Measurements from ENCODE around the gene ITIH4.

The ITIH4 gene

DNA sequence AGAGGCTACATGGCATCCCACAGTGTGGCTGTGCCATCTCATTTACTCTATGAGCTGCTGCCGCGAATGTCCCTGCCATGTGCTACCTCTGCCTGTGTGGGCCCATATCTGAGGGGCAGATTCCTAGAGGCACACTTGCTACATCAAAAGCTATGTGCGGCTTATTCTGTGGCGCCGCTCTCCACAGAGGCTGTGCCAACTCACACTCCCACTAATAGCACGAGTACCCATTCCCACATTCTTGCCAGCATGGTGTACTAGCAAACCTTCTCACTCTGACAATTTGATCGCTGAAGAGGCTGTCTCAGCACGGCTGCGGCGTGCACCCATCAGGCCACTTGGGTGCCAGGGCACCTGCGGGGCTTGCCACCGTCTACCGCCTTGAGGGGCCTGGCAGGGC lies 35.5 kb upstream of the ITIH4 start:
- Histone ChIP-seq H3K9ac (ENCODE audit: low read length) (no peak overlapping the region), H3K4ac (ENCODE audit: low read depth, low read length) (no peak overlapping the region), H3K79me2 (ENCODE audit: control insufficient read depth, insufficient read depth, low read length, poor library complexity) (no peaks in the 10 kb centered on the region), H3K4me3 (ENCODE audit: low read depth, low read length) (no peak overlapping the region), H3K4me2 (ENCODE audit: low read length) (no peak overlapping the region), H2AK5ac (ENCODE audit: low read length) (no peak overlapping the region), H4K8ac (ENCODE audit: low read depth, low read length) (no peak overlapping the region), H3K79me1 (ENCODE audit: low read length) (no peaks in the 10 kb centered on the region), H2BK120ac (ENCODE audit: insufficient read depth, low read length, poor library complexity) (no peak overlapping the region), H2BK12ac (ENCODE audit: low read length) (no peak overlapping the region), H3K36me3 (ENCODE audit: control insufficient read depth in 1 of 2, insufficient read depth in 2 of 2, low read length in 2 of 2) (no peaks in the 10 kb centered on the region), H3K9me3 (ENCODE audit: insufficient read depth, low read depth, low read length) (peaks cover 9% of the 10 kb centered on the region), H3K14ac (ENCODE audit: low read length) (no peak overlapping the region), H4K12ac (ENCODE audit: low read depth, low read length) (no peak overlapping the region), H2BK5ac (ENCODE audit: low read depth, low read length, poor library complexity) (no peak overlapping the region), H2AFZ (ENCODE audit: insufficient read depth, low read length, poor library complexity) (no peak overlapping the region), H3K27ac (ENCODE audit: low read depth, low read length) (no peak overlapping the region), H3K23ac (ENCODE audit: low read length) (no peak overlapping the region), H3K18ac (ENCODE audit: low read length) (no peak overlapping the region), H4K91ac (ENCODE audit: low read depth, low read length) (no peak overlapping the region), H3K27me3 (ENCODE audit: insufficient read depth, low read length) (no peaks in the 10 kb centered on the region), H3K4me1 (ENCODE audit: control insufficient read depth in 1 of 2, insufficient read depth in 2 of 2, low read length in 2 of 2) (no peaks in the 10 kb centered on the region)
- no peak for DNase-seq
- no CpG with 5 or more reads among the region's 13 CpGs for WGBS (ENCODE audit: extremely low coverage, insufficient coverage, insufficient read length)

- Histone ChIP-seq H3K79me1 (ENCODE audit: low read length) (no peaks in the 10 kb centered on the region), H3K14ac (ENCODE audit: low read length) (no peak overlapping the region), H3K9me3 (ENCODE audit: insufficient read depth, low read depth, low read length) (peaks cover 2% of the 10 kb centered on the region), H2BK5ac (ENCODE audit: low read depth, low read length, poor library complexity) (no peak overlapping the region), H4K12ac (ENCODE audit: low read depth, low read length) (no peak overlapping the region), H4K91ac (ENCODE audit: low read depth, low read length) (no peak overlapping the region), H3K79me2 (ENCODE audit: control insufficient read depth, insufficient read depth, low read length, poor library complexity) (no peaks in the 10 kb centered on the region), H3K4ac (ENCODE audit: low read depth, low read length) (no peak overlapping the region), H3K23ac (ENCODE audit: low read length) (no peak overlapping the region), H2AK5ac (ENCODE audit: low read length) (no peak overlapping the region), H3K9ac (ENCODE audit: low read length) (no peak overlapping the region), H2BK12ac (ENCODE audit: low read length) (no peak overlapping the region), H2AFZ (ENCODE audit: insufficient read depth, low read length, poor library complexity) (no peak overlapping the region), H3K27me3 (ENCODE audit: insufficient read depth, low read length) (no peaks in the 10 kb centered on the region), H2BK120ac (ENCODE audit: insufficient read depth, low read length, poor library complexity) (no peak overlapping the region), H3K27ac (ENCODE audit: low read depth, low read length) (no peak overlapping the region), H4K8ac (ENCODE audit: low read depth, low read length) (no peak overlapping the region), H3K36me3 (ENCODE audit: control insufficient read depth in 1 of 2, insufficient read depth in 2 of 2, low read length in 2 of 2) (no peaks in the 10 kb centered on the region), H3K4me1 (ENCODE audit: control insufficient read depth in 1 of 2, insufficient read depth in 2 of 2, low read length in 2 of 2) (no peaks in the 10 kb centered on the region), H3K4me3 (ENCODE audit: low read depth, low read length) (no peak overlapping the region), H3K4me2 (ENCODE audit: low read length) (no peak overlapping the region), H3K18ac (ENCODE audit: low read length) (no peak overlapping the region)
- WGBS (ENCODE audit: extremely low coverage, insufficient coverage, insufficient read length): no CpG with 5 or more reads among the region's 8 CpGs
- no peak for DNase-seq
These were observed 29.9 kb upstream of the ITIH4 start for GRCh38 chr3:52860424-52860768.

DNA sequence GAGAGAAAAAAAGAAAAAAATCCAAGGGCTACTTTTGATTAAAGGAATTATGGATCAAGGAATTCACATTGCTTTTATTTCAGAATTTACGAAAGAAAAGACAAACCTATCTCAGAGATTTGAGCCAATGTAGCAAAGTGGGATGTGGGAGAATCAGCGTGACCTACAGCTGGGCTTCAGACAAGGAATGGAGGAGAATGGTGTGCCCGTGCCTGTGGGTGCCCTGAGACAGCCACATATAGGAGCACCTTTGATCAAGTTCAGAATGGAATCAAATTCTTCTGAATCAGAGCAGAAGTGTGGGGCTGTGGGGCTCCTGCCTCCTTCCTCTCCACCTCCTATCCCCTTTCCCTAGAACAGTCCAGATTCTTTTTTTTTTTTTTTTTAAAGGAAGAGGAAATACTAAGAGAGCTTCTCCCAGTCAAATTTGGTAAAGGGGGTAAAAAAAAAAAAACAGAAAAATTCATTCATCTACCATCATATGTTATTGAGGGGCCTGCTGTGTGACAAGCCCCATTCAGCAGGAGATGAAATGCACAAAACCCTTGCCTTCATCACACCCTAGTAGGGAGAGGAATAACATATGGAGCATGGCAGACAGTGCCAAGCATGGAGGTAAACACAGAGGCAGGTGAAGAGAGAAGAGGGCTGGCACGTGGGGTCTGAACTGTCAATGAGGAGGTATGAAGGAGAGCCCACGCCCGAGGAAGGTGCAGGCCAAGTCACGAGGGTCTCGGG lies 29.4 kb upstream of the ITIH4 start:
- Histone ChIP-seq H3K79me1 (ENCODE audit: low read length) (no peaks in the 10 kb centered on the region), H3K14ac (ENCODE audit: low read length) (no peak overlapping the region), H3K4me1 (ENCODE audit: control insufficient read depth in 1 of 2, insufficient read depth in 2 of 2, low read length in 2 of 2) (no peaks in the 10 kb centered on the region), H2BK12ac (ENCODE audit: low read length) (no peak overlapping the region), H3K18ac (ENCODE audit: low read length) (no peak overlapping the region), H4K8ac (ENCODE audit: low read depth, low read length) (no peak overlapping the region), H2BK120ac (ENCODE audit: insufficient read depth, low read length, poor library complexity) (no peak overlapping the region), H3K36me3 (ENCODE audit: control insufficient read depth in 1 of 2, insufficient read depth in 2 of 2, low read length in 2 of 2) (no peaks in the 10 kb centered on the region), H3K4me2 (ENCODE audit: low read length) (no peak overlapping the region), H3K27me3 (ENCODE audit: insufficient read depth, low read length) (no peaks in the 10 kb centered on the region), H2BK5ac (ENCODE audit: low read depth, low read length, poor library complexity) (no peak overlapping the region), H3K4me3 (ENCODE audit: low read depth, low read length) (no peak overlapping the region), H3K23ac (ENCODE audit: low read length) (no peak overlapping the region), H2AK5ac (ENCODE audit: low read length) (no peak overlapping the region), H4K91ac (ENCODE audit: low read depth, low read length) (no peak overlapping the region), H2AFZ (ENCODE audit: insufficient read depth, low read length, poor library complexity) (no peak overlapping the region), H3K9ac (ENCODE audit: low read length) (no peak overlapping the region), H4K12ac (ENCODE audit: low read depth, low read length) (no peak overlapping the region), H3K4ac (ENCODE audit: low read depth, low read length) (no peak overlapping the region), H3K27ac (ENCODE audit: low read depth, low read length) (no peak overlapping the region), H3K79me2 (ENCODE audit: control insufficient read depth, insufficient read depth, low read length, poor library complexity) (no peaks in the 10 kb centered on the region), H3K9me3 (ENCODE audit: insufficient read depth, low read depth, low read length) (peaks cover 2% of the 10 kb centered on the region)
- no peak for DNase-seq
- no CpG with 5 or more reads among the region's 8 CpGs for WGBS (ENCODE audit: extremely low coverage, insufficient coverage, insufficient read length)

GRCh38 chr3:52857864-52858263 lies 27.4 kb upstream of the ITIH4 start:
- no peak overlapping the region for H3K23ac ChIP-seq (ENCODE audit: low read length)
- H3K4me3 ChIP-seq (ENCODE audit: low read depth, low read length): no peak overlapping the region
- H3K27me3 ChIP-seq (ENCODE audit: insufficient read depth, low read length): no peaks in the 10 kb centered on the region
- WGBS (ENCODE audit: extremely low coverage, insufficient coverage, insufficient read length): no CpG with 5 or more reads among the region's 5 CpGs
- no peak overlapping the region for H3K9ac ChIP-seq (ENCODE audit: low read length)
- H3K14ac ChIP-seq (ENCODE audit: low read length): no peak overlapping the region
- H3K79me2 ChIP-seq (ENCODE audit: control insufficient read depth, insufficient read depth, low read length, poor library complexity): no peaks in the 10 kb centered on the region
- no peak overlapping the region for H2AK5ac ChIP-seq (ENCODE audit: low read length)
- H2AFZ ChIP-seq (ENCODE audit: insufficient read depth, low read length, poor library complexity): no peak overlapping the region
- H4K91ac ChIP-seq (ENCODE audit: low read depth, low read length): no peak overlapping the region
- H3K79me1 ChIP-seq (ENCODE audit: low read length): no peaks in the 10 kb centered on the region
- no peak overlapping the region for H2BK120ac ChIP-seq (ENCODE audit: insufficient read depth, low read length, poor library complexity)
- no peak overlapping the region for H3K27ac ChIP-seq (ENCODE audit: low read depth, low read length)
- no peaks in the 10 kb centered on the region for H3K36me3 ChIP-seq (ENCODE audit: control insufficient read depth in 1 of 2, insufficient read depth in 2 of 2, low read length in 2 of 2)
- no peak overlapping the region for H3K18ac ChIP-seq (ENCODE audit: low read length)
- no peak overlapping the region for H4K12ac ChIP-seq (ENCODE audit: low read depth, low read length)
- H2BK5ac ChIP-seq (ENCODE audit: low read depth, low read length, poor library complexity): no peak overlapping the region
- no peak overlapping the region for H3K4me2 ChIP-seq (ENCODE audit: low read length)
- H2BK12ac ChIP-seq (ENCODE audit: low read length): no peak overlapping the region
- H3K4ac ChIP-seq (ENCODE audit: low read depth, low read length): no peak overlapping the region
- H4K8ac ChIP-seq (ENCODE audit: low read depth, low read length): no peak overlapping the region
- H3K9me3 ChIP-seq (ENCODE audit: insufficient read depth, low read depth, low read length): no peaks in the 10 kb centered on the region
- DNase-seq: no peak
- no peaks in the 10 kb centered on the region for H3K4me1 ChIP-seq (ENCODE audit: control insufficient read depth in 1 of 2, insufficient read depth in 2 of 2, low read length in 2 of 2)

Data from trophoblast cell (in vitro differentiated cells and primary cell).